Heart right ventricle (tissue), 16 donors: ENCODE data around the gene TRIM47. TPM values are rescaled to one million over a fixed set of nuclear protein-coding genes. Genes with fewer than 3 reads are reported as not detected.

Source experiments
- ATAC-seq, 8 donors: fragments of 200-7000 bp; cut with Tn5 transposase; one replicate each; pipeline ENCODE4 v1.9.1; 2020; ENCODE audit warnings: mild to moderate bottlenecking in 8 of 8, moderate library complexity in 8 of 8, moderate number of reproducible peaks in 1 of 8
- DNase-seq, 2 donors: peaks; one replicate each; pipeline ENCODE4 v3.0.0-alpha.2; 2020
- H3K27ac ChIP-seq, 10 donors: fragments of 200-600 bp; sonication (generic) in 2 of 10; one replicate each; pipeline versions ENCODE4 v1.5.0 to v1.8.0; 2020 to 2022; ENCODE audit warnings: mild to moderate bottlenecking in 3 of 10
- H3K27me3 ChIP-seq, 7 donors: fragments of 200-600 bp; one replicate each; pipeline ENCODE4 v1.8.0; 2021 to 2022; ENCODE audit warnings: mild to moderate bottlenecking in 2 of 7
- H3K36me3 ChIP-seq, 9 donors: fragments of 200-600 bp; sonication (generic) in 1 of 9; one replicate each; pipeline versions ENCODE4 v1.5.0 to v1.8.0; 2020 to 2022; ENCODE audit warnings: mild to moderate bottlenecking in 2 of 9
- H3K4me1 ChIP-seq, 9 donors: fragments of 200-600 bp; sonication (generic) in 1 of 9; one replicate each; pipeline versions ENCODE4 v1.5.0 to v1.8.0; 2020 to 2022; ENCODE audit warnings: mild to moderate bottlenecking in 4 of 9
- H3K4me3 ChIP-seq, 10 donors: fragments of 200-600 bp; sonication (generic) in 2 of 10; one replicate each; pipeline versions ENCODE4 v1.5.0 to v1.8.0; 2020 to 2022; ENCODE audit warnings: mild to moderate bottlenecking in 7 of 10, moderate library complexity in 2 of 10
- H3K9me3 ChIP-seq, 11 donors: fragments of 200-600 bp in 10 of 11; sonication (generic) in 2 of 11; one replicate each; pipeline versions ENCODE4 v1.5.0 to v1.8.0; 2013 to 2022; ENCODE audit warnings: mild to moderate bottlenecking in 2 of 11, control low read depth in 1 of 11, moderate library complexity in 1 of 11
- WGBS, 2 donors: extraction: QIAGEN DNeasy Blood & Tissue Kit; methylation state at CpG; one replicate each; pipeline ENCODE4 v1.1.7; 2013; ENCODE audit warnings: inconsistent platforms in 1 of 2; 5-methylcytosine and 5-hydroxymethylcytosine counted together
- intact Hi-C, 10 donors: fragments of 100-400 bp; cut with DNase I; formaldehyde crosslinking; loops; one replicate each; pipeline versions ENCODE4 v1.11.1 to v1.14.2; 2022
- polyA plus RNA-seq, 2 donors: library from polyadenylated mRNA; stranded (reverse); fragments of 200-250 nt; gene quantifications; one replicate each; pipeline ENCODE4 v1.2.3, GENCODE V29; 2013
- total RNA-seq, 10 donors: library from RNA; stranded (reverse); fragmentation: NEBNext Ultra II Directional in 3 of 10; extraction: Animal tissue kit (Norgen Biotek cat#: 25700) in 3 of 10; gene quantifications; one replicate each; pipeline versions ENCODE4 v1.2.1 to v1.2.4, GENCODE V29; 2021 to 2023
- TF ChIP-seq, protein P1 (sequence below), 9 donors: fragments of 200-600 bp; sonication (generic) in 2 of 9; IDR thresholded peaks; one replicate each; pipeline versions ENCODE4 v1.5.0 to v1.8.0; 2021 to 2022; ENCODE audit warnings: antibody characterized with exemption in 9 of 9, mild to moderate bottlenecking in 5 of 9, moderate library complexity in 1 of 9
- donor health status: Arrhythmogenic right ventricular cardiomyopathy.
- donor health status: ischemic (EF 13 %, LVEDD 7.1; RV severe dilation, severe dysfunction).
- donor health status: healthy with polysubstance abuse.
- donor health status: DM: no; HTN: yes; CAD: no.
- donor health status: DM: no; HTN: no; CAD: no.
- donor health status: ischemic (EF 25% LVEDD 6.9; RV normal size, moderate dysfunction).
- donor health status: ischemic (EF 25% LVEDD 5.7; RV mildly dilated, moderate dysfunction).
- donor health status: healthy.
- donor health status: DM: yes; HTN: yes; CAD: no.
- donor health status: Ischemic cardiomyopathy.
- donor health status: ischemic (EF 35%, LVEDD 5.7; RV mildly dilated, moderate dysfunction).
- donor health status: nonischemic (EF 11% LVEDD 7.7; RV severe dilation, severe dysfunction).
- donor health status: DM: yes; HTN: yes; CAD: no.
- donor health status: PGD.
- donor health status: ischemic (EF 29% LVEDD 5.4; RV normal size, mild dysfunction).
- donor health status: nonischemic (EF 23%, LVEDD 6.1; RV moderate dilation, normal function).

The TRIM47 gene
- total and polyA plus RNA-seq, 12 donors = 9.3 to 53.1 (median 22.5) TPM

DNA sequence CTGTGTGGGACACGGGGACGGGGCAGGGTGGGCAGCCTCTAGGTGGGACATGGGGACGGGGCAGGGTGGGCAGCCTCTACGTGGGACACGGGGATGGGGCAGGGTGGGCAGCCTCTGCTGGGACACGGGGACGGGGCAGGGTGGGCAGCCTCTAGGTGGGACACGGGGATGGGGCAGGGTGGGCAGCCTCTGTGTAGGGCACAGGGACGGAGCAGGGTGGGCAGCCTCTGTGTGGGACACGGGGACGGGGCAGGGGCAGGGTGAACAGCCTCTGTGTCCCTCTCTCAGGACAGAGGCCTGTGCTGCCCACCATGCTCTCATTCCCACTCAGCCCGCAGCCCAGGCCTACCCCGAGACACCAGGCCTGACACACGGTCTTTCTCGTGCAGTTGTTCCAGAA, 43.2 kb upstream of the TRIM47 start:
- no peak for DNase-seq
- H3K4me1 ChIP-seq = peaks cover 0 to 3% (median 0%) of the 10 kb centered on the region in 9 donors
- TF ChIP-seq, protein P1, sequence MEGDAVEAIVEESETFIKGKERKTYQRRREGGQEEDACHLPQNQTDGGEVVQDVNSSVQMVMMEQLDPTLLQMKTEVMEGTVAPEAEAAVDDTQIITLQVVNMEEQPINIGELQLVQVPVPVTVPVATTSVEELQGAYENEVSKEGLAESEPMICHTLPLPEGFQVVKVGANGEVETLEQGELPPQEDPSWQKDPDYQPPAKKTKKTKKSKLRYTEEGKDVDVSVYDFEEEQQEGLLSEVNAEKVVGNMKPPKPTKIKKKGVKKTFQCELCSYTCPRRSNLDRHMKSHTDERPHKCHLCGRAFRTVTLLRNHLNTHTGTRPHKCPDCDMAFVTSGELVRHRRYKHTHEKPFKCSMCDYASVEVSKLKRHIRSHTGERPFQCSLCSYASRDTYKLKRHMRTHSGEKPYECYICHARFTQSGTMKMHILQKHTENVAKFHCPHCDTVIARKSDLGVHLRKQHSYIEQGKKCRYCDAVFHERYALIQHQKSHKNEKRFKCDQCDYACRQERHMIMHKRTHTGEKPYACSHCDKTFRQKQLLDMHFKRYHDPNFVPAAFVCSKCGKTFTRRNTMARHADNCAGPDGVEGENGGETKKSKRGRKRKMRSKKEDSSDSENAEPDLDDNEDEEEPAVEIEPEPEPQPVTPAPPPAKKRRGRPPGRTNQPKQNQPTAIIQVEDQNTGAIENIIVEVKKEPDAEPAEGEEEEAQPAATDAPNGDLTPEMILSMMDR (IDR thresholded peaks at IDR 0.05) = no peak
- peaks cover 0 to 66% (median 0%) of the 10 kb centered on the region in 9 donors for H3K36me3 ChIP-seq
- intact Hi-C loops = no loop called here
- no peak overlapping the region for H3K27ac ChIP-seq
- 93 to 95% methylated on average over 14 to 15 of the region's 15 CpGs for WGBS, 2 donors
- H3K9me3 ChIP-seq = no peaks in the 10 kb centered on the region
- ATAC-seq = no peak
- H3K4me3 ChIP-seq = no peak overlapping the region
- no peaks in the 10 kb centered on the region for H3K27me3 ChIP-seq

DNA sequence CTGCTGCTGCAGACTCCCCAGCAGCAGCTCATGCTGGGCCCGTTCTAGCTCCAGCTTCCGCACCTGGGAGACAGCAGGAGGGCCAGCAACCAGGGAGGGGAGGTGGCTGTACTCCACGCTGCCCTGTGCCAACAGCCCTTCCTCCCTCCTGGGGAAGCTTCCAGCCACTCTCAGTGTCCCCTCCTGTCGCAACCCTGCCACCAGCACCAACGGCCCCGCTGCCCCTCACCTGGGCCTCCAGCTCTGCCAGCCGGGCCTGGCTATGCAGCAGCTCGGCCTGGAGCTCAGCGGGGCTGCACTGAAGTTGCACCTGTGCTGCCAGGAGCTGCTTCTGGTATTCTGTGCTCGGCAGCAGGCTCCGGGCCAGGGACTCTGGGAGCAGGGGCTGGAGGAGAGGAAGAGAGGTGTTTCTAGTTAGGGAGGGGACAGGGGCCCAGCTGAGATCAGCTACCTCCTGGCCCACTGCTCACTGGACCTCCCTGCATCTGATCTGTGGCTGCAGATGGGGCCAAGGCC, 41.7 kb upstream of the TRIM47 start:
- no peaks in the 10 kb centered on the region for H3K9me3 ChIP-seq
- H3K27ac ChIP-seq = no peak overlapping the region
- H3K4me3 ChIP-seq = no peak overlapping the region
- H3K4me1 ChIP-seq = peaks cover 0 to 3% (median 0%) of the 10 kb centered on the region in 9 donors
- WGBS, 2 donors = 75 to 81% methylated on average over 11 of the region's 11 CpGs
- ATAC-seq (no peak), DNase-seq (no peak)
- peaks cover 0 to 51% (median 0%) of the 10 kb centered on the region in 9 donors for H3K36me3 ChIP-seq
- intact Hi-C loops = no loop called here
- TF ChIP-seq, protein P1 (IDR thresholded peaks at IDR 0.05) = no peak
- no peaks in the 10 kb centered on the region for H3K27me3 ChIP-seq

DNA sequence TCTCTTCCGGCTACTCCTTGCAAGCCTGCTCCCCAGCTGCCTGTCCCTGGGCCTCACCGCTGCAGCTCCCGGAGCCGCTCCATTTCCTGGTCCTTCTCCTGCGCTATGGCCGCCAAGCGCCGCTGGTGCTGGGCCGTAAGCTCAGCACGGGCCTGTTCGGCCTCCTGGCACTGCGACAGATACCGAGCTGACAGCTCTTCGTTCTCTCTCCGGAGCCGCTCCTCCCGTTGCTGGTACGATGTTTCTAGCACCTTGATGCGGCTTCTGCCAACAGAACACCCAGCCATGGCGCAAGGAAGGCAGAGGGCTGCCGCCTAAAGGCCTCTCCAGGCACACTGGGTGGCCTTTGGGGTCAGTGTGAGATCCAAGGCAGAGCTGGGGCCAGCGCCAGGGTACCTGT, 41.2 kb upstream of the TRIM47 start:
- no peak for DNase-seq
- ATAC-seq = no peak
- 91 to 94% methylated on average over 22 of the region's 22 CpGs for WGBS, 2 donors
- no peak overlapping the region for H3K27ac ChIP-seq
- no peaks in the 10 kb centered on the region for H3K9me3 ChIP-seq
- no peak overlapping the region for H3K4me3 ChIP-seq
- TF ChIP-seq, protein P1 (IDR thresholded peaks at IDR 0.05) = no peak
- peaks cover 0 to 3% (median 0%) of the 10 kb centered on the region in 9 donors for H3K4me1 ChIP-seq
- peaks cover 0 to 51% (median 0%) of the 10 kb centered on the region in 9 donors for H3K36me3 ChIP-seq
- intact Hi-C loops = no loop called here
- no peaks in the 10 kb centered on the region for H3K27me3 ChIP-seq

DNA sequence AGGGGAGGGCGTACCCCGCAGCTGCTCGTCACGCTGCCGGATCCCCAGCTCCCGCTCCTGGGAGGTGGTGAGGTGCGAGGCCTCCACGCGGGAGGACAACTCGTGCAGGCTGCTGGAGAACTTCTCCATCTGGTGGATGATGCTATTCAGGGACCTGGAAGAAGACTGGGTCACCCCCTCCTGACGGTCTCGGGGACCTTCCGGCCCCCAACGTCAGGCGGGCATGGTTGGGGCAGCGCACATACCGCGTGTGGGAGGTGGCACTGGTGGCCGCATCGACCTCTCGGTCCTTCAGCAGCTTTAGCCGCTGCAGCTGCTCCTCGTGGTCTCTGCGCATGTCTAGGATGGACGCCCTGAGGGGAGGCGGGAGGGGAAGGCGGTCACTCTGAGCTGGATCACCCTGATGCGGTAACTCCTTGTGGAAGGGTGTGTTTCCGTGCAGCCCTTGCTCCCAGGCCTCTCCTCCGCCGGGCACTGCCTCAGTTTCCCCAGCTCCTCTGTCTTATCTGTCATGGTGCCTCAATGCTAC, 39.6 kb upstream of the TRIM47 start:
- no peak for DNase-seq
- no peaks in the 10 kb centered on the region for H3K9me3 ChIP-seq
- TF ChIP-seq, protein P1 (IDR thresholded peaks at IDR 0.05) = no peak
- H3K4me1 ChIP-seq = no peaks in the 10 kb centered on the region
- H3K27me3 ChIP-seq = no peaks in the 10 kb centered on the region
- no peak overlapping the region for H3K27ac ChIP-seq
- WGBS, 2 donors = 96 to 97% methylated on average over 31 of the region's 31 CpGs
- no peak overlapping the region for H3K4me3 ChIP-seq
- ATAC-seq = no peak
- intact Hi-C loops = no loop called here
- H3K36me3 ChIP-seq = peaks cover 0 to 53% (median 0%) of the 10 kb centered on the region in 9 donors
